ENCODE results near the gene BMP10.

DNA sequence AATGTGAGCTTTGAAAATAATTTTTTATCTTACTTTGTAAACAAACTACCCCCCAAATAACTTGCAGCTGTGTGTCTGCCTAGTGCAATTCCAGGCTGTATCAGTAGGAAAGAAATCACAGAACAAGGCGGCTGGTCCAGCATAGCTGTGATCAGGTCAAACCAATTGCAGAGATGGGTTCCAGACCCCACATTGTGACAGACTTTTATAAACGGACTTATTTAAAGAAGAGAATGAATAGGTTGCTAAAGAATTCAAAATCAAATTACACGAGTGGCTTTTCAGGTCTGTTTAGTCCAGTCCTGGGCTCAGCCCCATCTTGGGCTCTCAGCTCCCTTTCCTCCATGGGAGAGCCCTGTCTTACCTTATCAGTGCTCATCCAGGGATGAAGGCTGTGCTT is 11.1 kb downstream of the BMP10 start:
- TF ChIP-seq, protein P1, sequence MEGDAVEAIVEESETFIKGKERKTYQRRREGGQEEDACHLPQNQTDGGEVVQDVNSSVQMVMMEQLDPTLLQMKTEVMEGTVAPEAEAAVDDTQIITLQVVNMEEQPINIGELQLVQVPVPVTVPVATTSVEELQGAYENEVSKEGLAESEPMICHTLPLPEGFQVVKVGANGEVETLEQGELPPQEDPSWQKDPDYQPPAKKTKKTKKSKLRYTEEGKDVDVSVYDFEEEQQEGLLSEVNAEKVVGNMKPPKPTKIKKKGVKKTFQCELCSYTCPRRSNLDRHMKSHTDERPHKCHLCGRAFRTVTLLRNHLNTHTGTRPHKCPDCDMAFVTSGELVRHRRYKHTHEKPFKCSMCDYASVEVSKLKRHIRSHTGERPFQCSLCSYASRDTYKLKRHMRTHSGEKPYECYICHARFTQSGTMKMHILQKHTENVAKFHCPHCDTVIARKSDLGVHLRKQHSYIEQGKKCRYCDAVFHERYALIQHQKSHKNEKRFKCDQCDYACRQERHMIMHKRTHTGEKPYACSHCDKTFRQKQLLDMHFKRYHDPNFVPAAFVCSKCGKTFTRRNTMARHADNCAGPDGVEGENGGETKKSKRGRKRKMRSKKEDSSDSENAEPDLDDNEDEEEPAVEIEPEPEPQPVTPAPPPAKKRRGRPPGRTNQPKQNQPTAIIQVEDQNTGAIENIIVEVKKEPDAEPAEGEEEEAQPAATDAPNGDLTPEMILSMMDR (IDR thresholded peaks at IDR 0.05), result no peak
- no peak for TF ChIP-seq POLR2A (IDR thresholded peaks at IDR 0.05)
